Measurements from ENCODE around the gene RUNDC1. TPM values are rescaled to one million over a fixed set of nuclear protein-coding genes. Genes with fewer than 3 reads are reported as not detected.
"Not testable (repeated sequence)": the region's sequence is repeated elsewhere in the genome, so short reads cannot be mapped to it uniquely, and the experiment has no call there.

The RUNDC1 gene
- total RNA-seq, 1 donor from 2014 or later: 12.1 TPM

DNA sequence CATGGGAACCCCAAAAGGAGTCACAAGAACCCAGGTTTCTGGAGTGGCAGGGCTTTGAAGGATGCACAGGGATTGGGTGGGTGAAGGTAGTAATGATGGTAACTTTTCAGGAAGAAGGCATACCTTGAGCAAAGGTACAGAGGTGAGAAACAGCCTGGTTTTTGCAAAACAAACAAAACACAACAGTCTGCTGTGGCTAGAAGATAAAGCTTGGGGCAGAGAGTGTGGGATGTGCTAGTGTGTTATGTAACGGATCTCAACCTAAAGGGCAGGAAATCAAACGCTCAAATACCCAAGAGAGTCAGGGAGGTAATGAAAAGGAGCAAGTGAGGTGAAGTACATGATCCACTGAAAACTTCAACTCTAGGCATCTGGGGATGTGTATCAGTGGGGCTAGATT, 5.1 kb upstream of the RUNDC1 start:
- DNase-seq: no peak
- H3K27ac ChIP-seq (replicated peaks): no peak overlapping the region
- intact Hi-C loops (cut with micrococcal nuclease): no loop called here
- H3K9me3 ChIP-seq (replicated peaks): no peaks in the 10 kb centered on the region
- TF ChIP-seq, protein P1, sequence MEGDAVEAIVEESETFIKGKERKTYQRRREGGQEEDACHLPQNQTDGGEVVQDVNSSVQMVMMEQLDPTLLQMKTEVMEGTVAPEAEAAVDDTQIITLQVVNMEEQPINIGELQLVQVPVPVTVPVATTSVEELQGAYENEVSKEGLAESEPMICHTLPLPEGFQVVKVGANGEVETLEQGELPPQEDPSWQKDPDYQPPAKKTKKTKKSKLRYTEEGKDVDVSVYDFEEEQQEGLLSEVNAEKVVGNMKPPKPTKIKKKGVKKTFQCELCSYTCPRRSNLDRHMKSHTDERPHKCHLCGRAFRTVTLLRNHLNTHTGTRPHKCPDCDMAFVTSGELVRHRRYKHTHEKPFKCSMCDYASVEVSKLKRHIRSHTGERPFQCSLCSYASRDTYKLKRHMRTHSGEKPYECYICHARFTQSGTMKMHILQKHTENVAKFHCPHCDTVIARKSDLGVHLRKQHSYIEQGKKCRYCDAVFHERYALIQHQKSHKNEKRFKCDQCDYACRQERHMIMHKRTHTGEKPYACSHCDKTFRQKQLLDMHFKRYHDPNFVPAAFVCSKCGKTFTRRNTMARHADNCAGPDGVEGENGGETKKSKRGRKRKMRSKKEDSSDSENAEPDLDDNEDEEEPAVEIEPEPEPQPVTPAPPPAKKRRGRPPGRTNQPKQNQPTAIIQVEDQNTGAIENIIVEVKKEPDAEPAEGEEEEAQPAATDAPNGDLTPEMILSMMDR (IDR thresholded peaks at IDR 0.05; ENCODE audit: borderline replicate concordance): no peak
- no peak overlapping the region for H3K4me3 ChIP-seq
- no peaks in the 10 kb centered on the region for H3K27me3 ChIP-seq (ENCODE audit: low read depth)
- H3K4me1 ChIP-seq: peaks cover 14% of the 10 kb centered on the region
- H3K36me3 ChIP-seq: no peaks in the 10 kb centered on the region

DNA sequence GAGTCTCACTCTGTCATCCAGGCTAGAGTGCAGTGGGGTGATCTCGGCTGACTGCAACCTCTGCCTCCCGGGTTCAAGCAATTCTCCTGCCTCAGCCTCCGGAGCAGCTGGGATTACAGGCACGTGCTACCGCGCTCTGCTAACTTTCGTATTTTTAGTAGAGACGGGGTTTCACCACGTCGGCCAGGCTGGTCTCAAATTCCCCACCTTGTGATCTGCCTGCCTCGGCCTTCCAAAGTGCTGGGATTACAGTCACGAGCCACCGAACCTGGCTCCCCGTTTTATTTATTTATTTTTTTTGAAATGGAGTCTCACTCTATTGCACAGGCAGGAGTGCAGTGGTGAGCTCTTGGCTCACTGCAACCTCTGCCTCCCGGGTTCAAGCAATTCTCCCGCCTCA, 4.7 kb upstream of the RUNDC1 start:
- H3K4me3 ChIP-seq; H3K27ac ChIP-seq (replicated peaks); intact Hi-C loops (cut with micrococcal nuclease); H3K27me3 ChIP-seq (ENCODE audit: low read depth); H3K9me3 ChIP-seq (replicated peaks); DNase-seq; H3K36me3 ChIP-seq: not testable (repeated sequence)
- H3K4me1 ChIP-seq: peaks cover 17% of the 10 kb centered on the region

DNA sequence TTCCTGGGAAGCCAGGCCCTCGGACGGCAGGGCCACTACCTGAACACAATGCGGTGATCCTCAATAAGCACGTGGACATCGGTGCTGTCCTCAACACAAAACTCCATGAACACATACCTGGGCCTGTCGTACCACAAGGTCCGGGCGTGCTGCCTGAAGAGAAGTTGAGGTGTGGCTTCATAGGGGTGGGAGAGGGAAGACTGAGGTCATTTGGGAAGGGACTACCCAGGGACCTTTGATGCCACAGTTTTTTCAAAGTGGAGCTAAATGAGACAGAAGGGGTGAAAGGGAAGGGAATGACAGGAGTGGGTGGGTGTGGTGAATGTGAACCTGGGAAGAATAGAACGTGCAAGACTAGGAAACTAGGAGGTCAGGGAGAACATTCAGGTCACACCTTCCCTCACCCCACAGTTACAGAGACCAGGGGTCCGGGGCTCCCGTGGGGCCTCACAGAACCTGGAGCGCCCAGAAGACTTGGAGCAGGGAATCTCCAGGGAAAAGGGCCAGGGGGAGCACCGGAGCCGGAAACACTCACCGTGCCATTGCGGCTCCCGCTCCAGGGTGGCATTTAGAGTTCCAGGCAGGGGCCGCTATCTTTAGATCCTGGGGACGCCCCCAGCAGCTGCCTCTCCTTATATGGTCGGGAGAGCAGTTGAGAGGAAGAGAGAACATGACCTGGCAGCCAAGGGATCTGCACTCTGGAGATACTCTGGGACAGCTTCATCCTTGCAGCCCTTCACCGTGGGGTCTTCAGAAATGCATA, 673 bp upstream of the RUNDC1 start, which contains the start of gene PTGES3L:
Gene PTGES3L (minus strand): TSS at position 570 of the 763 bp plus-strand sequence. CDS start 27 bp downstream, at position 543.
- peak; percentile 59 for DNase-seq
- intact Hi-C loops (cut with micrococcal nuclease): no loop called here
- TF ChIP-seq, protein P1 (IDR thresholded peaks at IDR 0.05; ENCODE audit: borderline replicate concordance): no peak

DNA sequence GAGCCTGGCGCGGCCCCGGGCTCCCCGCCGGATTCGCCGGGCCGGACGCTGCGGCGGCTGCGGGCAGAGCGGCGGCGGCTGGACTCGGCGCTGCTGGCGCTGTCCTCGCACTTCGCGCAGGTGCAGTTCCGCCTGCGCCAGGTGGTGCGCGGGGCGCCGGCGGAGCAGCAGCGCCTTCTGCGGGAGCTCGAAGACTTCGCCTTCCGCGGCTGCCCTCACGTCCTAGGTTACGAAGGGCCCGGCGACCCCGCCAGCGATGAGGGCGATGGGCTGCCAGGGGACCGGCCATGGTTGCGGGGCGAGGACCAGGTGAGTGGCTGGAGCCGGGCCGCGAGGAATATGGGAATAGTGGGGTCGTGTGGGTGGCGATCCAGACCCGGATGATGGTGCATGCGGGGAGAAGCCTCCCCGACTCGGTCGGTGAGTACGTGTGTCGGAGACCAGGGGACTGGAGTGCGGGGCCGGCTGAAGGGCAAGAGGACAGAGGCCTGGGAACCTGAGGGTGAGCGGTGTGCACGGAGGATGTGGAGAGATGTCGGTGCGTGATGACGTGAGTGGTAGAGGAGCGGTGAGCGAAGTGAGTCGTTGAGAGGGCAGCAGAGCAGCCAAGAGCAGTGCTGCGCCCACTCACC, 517 bp downstream of the RUNDC1 start:
- Histone ChIP-seq H3K4me1 (peaks cover 38% of the 10 kb centered on the region), H3K27ac (replicated peaks) (peak overlapping the region; percentile 89), H3K9me3 (replicated peaks) (no peaks in the 10 kb centered on the region), H3K4me3 (peak overlapping the region; percentile 83), H3K36me3 (peaks cover 9% of the 10 kb centered on the region), H3K27me3 (ENCODE audit: low read depth) (no peaks in the 10 kb centered on the region)
- intact Hi-C loops (cut with micrococcal nuclease): no loop called here
- peak; percentile 24 for DNase-seq
- TF ChIP-seq, protein P1 (IDR thresholded peaks at IDR 0.05; ENCODE audit: borderline replicate concordance): peak; percentile 13

More for the DNA sequence above, 673 bp upstream of the RUNDC1 start, which contains the start of gene PTGES3L:
- H3K27me3 ChIP-seq (ENCODE audit: low read depth): no peaks in the 10 kb centered on the region
- peak within 1 kb of the TSS; percentile 89 for H3K27ac ChIP-seq (replicated peaks)
- H3K36me3 ChIP-seq: no peaks in the 10 kb centered on the region
- H3K4me3 ChIP-seq: peak within 1 kb of the TSS; percentile 83
- H3K9me3 ChIP-seq (replicated peaks): no peaks in the 10 kb centered on the region
- H3K4me1 ChIP-seq: peaks cover 38% of the 10 kb centered on the region

DNA sequence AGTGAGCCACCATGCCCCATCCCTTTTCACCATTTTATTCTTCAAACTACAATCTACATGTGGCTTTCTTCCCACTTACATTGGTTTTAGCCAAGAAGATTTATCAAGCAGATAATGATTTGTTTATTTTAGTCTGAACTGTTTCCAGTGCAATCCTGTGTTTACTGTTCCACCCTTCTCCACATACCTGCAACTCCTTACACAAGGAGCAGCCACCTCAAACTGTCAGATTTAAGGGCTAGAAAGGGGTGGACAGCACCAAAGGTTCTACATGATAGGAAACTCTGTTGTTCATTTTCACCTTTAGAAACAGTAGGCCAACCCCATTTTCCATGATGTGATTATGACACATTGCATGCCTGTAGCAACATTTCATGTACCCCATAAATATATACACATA, 1.9 kb downstream of the RUNDC1 start:
- H3K36me3 ChIP-seq: peaks cover 18% of the 10 kb centered on the region
- peaks cover 38% of the 10 kb centered on the region for H3K4me1 ChIP-seq
- no peaks in the 10 kb centered on the region for H3K9me3 ChIP-seq (replicated peaks)
- intact Hi-C loops (cut with micrococcal nuclease): no loop called here
- H3K27ac ChIP-seq (replicated peaks): no peak overlapping the region
- no peak for DNase-seq
- no peak overlapping the region for H3K4me3 ChIP-seq
- H3K27me3 ChIP-seq (ENCODE audit: low read depth): no peaks in the 10 kb centered on the region
- TF ChIP-seq, protein P1 (IDR thresholded peaks at IDR 0.05; ENCODE audit: borderline replicate concordance): no peak

DNA sequence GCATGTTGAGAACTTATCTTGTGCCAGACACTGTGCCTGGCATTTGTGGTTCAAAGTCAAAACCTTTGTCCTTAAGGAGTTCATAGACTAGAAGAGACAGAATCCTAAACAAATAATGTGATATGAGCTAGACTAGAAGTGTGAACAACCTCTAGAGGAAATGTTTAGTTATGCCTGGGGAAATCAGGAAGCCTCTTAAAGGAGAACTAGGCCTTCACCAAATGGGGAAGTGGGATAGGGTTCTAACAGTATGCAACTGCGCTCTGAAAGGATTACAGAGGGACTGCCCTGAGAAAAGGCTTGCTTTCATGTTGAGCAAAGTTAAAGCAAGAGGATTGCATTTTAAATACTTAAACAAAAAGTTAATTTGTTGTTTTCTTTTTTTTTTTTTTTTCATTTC, 4.9 kb downstream of the RUNDC1 start:
- Histone ChIP-seq H3K27me3 (ENCODE audit: low read depth) (no peaks in the 10 kb centered on the region), H3K9me3 (replicated peaks) (no peaks in the 10 kb centered on the region), H3K36me3 (peaks cover 47% of the 10 kb centered on the region), H3K4me3 (no peak overlapping the region), H3K27ac (replicated peaks) (no peak overlapping the region), H3K4me1 (peaks cover 24% of the 10 kb centered on the region)
- TF ChIP-seq, protein P1 (IDR thresholded peaks at IDR 0.05; ENCODE audit: borderline replicate concordance): no peak
- DNase-seq: no peak
- intact Hi-C loops (cut with micrococcal nuclease): no loop called here

Data from left ventricle myocardium inferior (tissue), 1 donor.